GM12873 (cell line): ENCODE measurements around the gene SLC7A4.

Source experiments
- CTCF ChIP-seq: IDR thresholded peaks from 2 replicates; pipeline ENCODE4 v1.5.1; 2012; ENCODE audit warnings: low read depth, mild to moderate bottlenecking, moderate library complexity, low read length, control low read depth; ENCODE audit not compliant: insufficient read depth; ENCODE audit errors: missing control alignments

The SLC7A4 gene

GRCh38 chr22:21000207-21000986, 32.0 kb downstream of the SLC7A4 start:
- TF ChIP-seq CTCF = no peak

GRCh38 chr22:20999350-21000206, 32.8 kb downstream of the SLC7A4 start:
- no peak for TF ChIP-seq CTCF

- TF ChIP-seq CTCF = no peak
Measured at GRCh38 chr22:20998411-20999336, 33.7 kb downstream of the SLC7A4 start.

GRCh38 chr22:20997536-20998257, 34.7 kb downstream of the SLC7A4 start:
- TF ChIP-seq CTCF = no peak

GRCh38 chr22:20996598-20997535, 35.5 kb downstream of the SLC7A4 start:
- TF ChIP-seq CTCF = no peak

- no peak for TF ChIP-seq CTCF
Measured at GRCh38 chr22:20996031-20996410, 36.3 kb downstream of the SLC7A4 start.
